ENCODE data around the gene GABBR2. TPM values are rescaled to one million over a fixed set of nuclear protein-coding genes. Genes with fewer than 3 reads are reported as not detected.
"Not testable (repeated sequence)": the region's sequence is repeated elsewhere in the genome, so short reads cannot be mapped to it uniquely, and the experiment has no call there.

The GABBR2 gene
- total RNA-seq, 3 donors from 2014 or later = not detected

DNA sequence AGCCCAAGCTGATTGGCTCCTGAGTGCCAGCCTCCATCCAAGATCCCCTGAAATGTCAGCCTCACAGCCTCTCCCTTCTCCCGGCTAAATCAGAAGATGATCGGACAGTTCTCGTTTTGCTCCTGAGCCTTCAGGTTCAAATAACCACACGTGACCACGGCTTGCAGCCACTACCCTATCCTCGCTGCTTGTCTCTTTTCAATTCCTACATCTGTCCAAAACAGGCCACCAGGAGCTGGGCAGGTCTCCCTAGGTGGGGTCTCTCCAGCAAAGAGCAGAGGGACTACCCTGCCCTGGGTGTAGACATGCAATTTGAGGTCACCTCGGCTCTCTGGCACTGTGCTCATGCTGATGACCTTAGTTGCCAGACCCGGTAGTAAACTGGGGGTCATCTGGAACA is 229.3 kb downstream of the GABBR2 start:
- no peaks in the 10 kb centered on the region for H3K36me3 Mint-ChIP-seq (ENCODE audit: insufficient read depth)
- H3K27me3 Mint-ChIP-seq (ENCODE audit: low read depth) = peaks cover 27% of the 10 kb centered on the region
- no peaks in the 10 kb centered on the region for H3K4me1 Mint-ChIP-seq (ENCODE audit: low read depth)
- no peaks in the 10 kb centered on the region for H3K9me3 Mint-ChIP-seq
- no peak for DNase-seq
- no peak for ATAC-seq
- no peak overlapping the region for H3K4me3 Mint-ChIP-seq

DNA sequence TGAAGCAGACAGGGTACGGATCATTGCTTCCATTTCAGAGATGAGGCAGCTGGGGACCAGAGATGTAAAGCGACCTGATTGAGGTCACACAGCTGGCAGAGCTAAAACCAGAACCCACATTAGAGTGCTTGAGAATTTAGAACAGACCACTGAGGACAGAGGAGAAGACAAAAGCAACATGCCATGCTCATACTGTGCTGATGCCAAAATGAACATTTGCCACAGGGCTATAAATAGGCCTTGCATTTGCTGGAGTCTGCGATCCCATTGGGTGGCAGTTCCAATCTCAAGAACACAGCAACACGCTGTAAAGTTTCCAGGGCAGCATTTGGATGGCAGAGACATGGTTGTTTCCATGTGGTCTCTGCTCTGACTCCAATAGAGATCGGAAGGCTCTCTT is 230.9 kb downstream of the GABBR2 start:
- no peaks in the 10 kb centered on the region for H3K36me3 Mint-ChIP-seq (ENCODE audit: insufficient read depth)
- peaks cover 17% of the 10 kb centered on the region for H3K27me3 Mint-ChIP-seq (ENCODE audit: low read depth)
- no peaks in the 10 kb centered on the region for H3K4me1 Mint-ChIP-seq (ENCODE audit: low read depth)
- no peaks in the 10 kb centered on the region for H3K9me3 Mint-ChIP-seq
- DNase-seq (no peak), ATAC-seq (no peak)
- no peak overlapping the region for H3K4me3 Mint-ChIP-seq

GRCh38 chr9:98472216-98472615 is 236.5 kb downstream of the GABBR2 start:
- DNase-seq (no peak), ATAC-seq (no peak)
- no peak overlapping the region for H3K4me3 Mint-ChIP-seq
- peaks cover 4% of the 10 kb centered on the region for H3K9me3 Mint-ChIP-seq
- no peaks in the 10 kb centered on the region for H3K4me1 Mint-ChIP-seq (ENCODE audit: low read depth)
- no peaks in the 10 kb centered on the region for H3K36me3 Mint-ChIP-seq (ENCODE audit: insufficient read depth)
- H3K27me3 Mint-ChIP-seq (ENCODE audit: low read depth) = peaks cover 10% of the 10 kb centered on the region

DNA sequence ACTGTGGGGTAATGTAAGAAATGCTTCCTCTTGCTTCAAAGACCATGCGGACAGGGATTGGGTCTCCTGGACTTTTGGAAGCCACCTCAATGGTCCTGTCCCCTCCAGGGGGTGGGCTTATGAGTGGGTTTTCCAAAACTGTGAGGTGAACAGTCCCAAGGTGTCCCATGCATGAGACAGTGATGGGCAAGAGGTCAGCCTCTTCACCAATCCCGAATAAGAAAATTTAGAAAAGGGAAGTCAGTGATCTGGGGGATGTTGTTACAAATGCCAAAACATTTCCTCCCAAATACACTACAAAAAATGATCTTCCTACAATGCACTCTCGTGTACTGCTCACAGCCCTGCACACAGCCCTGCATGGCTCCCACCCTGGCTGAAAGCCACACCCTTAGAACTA is 237.6 kb downstream of the GABBR2 start:
- Mint-ChIP-seq H3K27me3 (ENCODE audit: low read depth) (peaks cover 10% of the 10 kb centered on the region), H3K9me3 (peaks cover 4% of the 10 kb centered on the region)

GRCh38 chr9:98468567-98469239 is 240.0 kb downstream of the GABBR2 start:
- H3K4me1 Mint-ChIP-seq (ENCODE audit: low read depth) = no peaks in the 10 kb centered on the region
- no peak overlapping the region for H3K4me3 Mint-ChIP-seq
- peaks cover 14% of the 10 kb centered on the region for H3K27me3 Mint-ChIP-seq (ENCODE audit: low read depth)
- no peaks in the 10 kb centered on the region for H3K36me3 Mint-ChIP-seq (ENCODE audit: insufficient read depth)
- ATAC-seq = no peak
- no peak for DNase-seq
- peaks cover 4% of the 10 kb centered on the region for H3K9me3 Mint-ChIP-seq

More for the DNA sequence above, 237.6 kb downstream of the GABBR2 start:
- Mint-ChIP-seq H3K36me3 (ENCODE audit: insufficient read depth) (no peaks in the 10 kb centered on the region), H3K4me3 (no peak overlapping the region), H3K4me1 (ENCODE audit: low read depth) (no peaks in the 10 kb centered on the region)
- DNase-seq (no peak), ATAC-seq (no peak)

DNA sequence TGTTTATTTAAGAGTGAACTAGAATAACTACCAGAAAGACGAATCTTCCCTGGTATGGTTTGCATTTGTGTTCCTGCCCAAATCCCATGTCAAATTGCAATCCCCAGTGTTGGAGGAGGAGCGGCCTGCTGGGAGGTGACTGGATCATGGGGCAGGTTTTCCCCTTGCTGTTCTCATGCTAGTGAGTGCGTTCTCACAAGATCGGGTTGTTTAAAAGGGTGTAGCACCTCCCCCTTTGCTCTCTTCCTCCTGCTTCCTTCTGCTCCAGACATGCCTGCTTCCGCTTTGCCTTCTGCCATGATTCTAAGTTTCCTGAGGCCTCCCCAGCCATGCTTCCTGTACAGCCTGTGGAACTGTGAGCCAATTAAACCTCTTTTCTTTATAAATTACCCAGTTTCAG is 242.9 kb downstream of the GABBR2 start:
- Mint-ChIP-seq H3K27me3 (ENCODE audit: low read depth) (peaks cover 11% of the 10 kb centered on the region), H3K4me3 (no peak overlapping the region), H3K36me3 (ENCODE audit: insufficient read depth) (peaks cover 3% of the 10 kb centered on the region), H3K4me1 (ENCODE audit: low read depth) (no peaks in the 10 kb centered on the region), H3K9me3 (peaks cover 15% of the 10 kb centered on the region)
- DNase-seq (no peak), ATAC-seq (no peak)

GRCh38 chr9:98464156-98464690 is 244.5 kb downstream of the GABBR2 start:
- not testable (repeated sequence) for DNase-seq; H3K36me3 Mint-ChIP-seq (ENCODE audit: insufficient read depth); H3K4me3 Mint-ChIP-seq; H3K4me1 Mint-ChIP-seq (ENCODE audit: low read depth); ATAC-seq
- H3K27me3 Mint-ChIP-seq (ENCODE audit: low read depth) = peaks cover 11% of the 10 kb centered on the region
- peaks cover 16% of the 10 kb centered on the region for H3K9me3 Mint-ChIP-seq

- no peak for ATAC-seq
Measured at GRCh38 chr9:98462310-98462709, 246.4 kb downstream of the GABBR2 start.

GRCh38 chr9:98460704-98461103 is 248.0 kb downstream of the GABBR2 start:
- ATAC-seq = no peak
- peaks cover 3% of the 10 kb centered on the region for H3K36me3 Mint-ChIP-seq (ENCODE audit: insufficient read depth)
- no peak for DNase-seq
- H3K4me1 Mint-ChIP-seq (ENCODE audit: low read depth) = no peaks in the 10 kb centered on the region
- H3K27me3 Mint-ChIP-seq (ENCODE audit: low read depth) = peaks cover 23% of the 10 kb centered on the region
- no peak overlapping the region for H3K4me3 Mint-ChIP-seq
- H3K9me3 Mint-ChIP-seq = peaks cover 20% of the 10 kb centered on the region

More at GRCh38 chr9:98462310-98462709, 246.4 kb downstream of the GABBR2 start:
- no peak overlapping the region for H3K4me3 Mint-ChIP-seq
- H3K27me3 Mint-ChIP-seq (ENCODE audit: low read depth) = peaks cover 10% of the 10 kb centered on the region
- peaks cover 20% of the 10 kb centered on the region for H3K9me3 Mint-ChIP-seq
- peaks cover 3% of the 10 kb centered on the region for H3K36me3 Mint-ChIP-seq (ENCODE audit: insufficient read depth)
- DNase-seq = no peak
- no peaks in the 10 kb centered on the region for H3K4me1 Mint-ChIP-seq (ENCODE audit: low read depth)

GRCh38 chr9:98457726-98458370 is 250.9 kb downstream of the GABBR2 start:
- Mint-ChIP-seq H3K36me3 (ENCODE audit: insufficient read depth) (peaks cover 3% of the 10 kb centered on the region), H3K4me3 (no peak overlapping the region), H3K27me3 (ENCODE audit: low read depth) (peaks cover 22% of the 10 kb centered on the region), H3K4me1 (ENCODE audit: low read depth) (no peaks in the 10 kb centered on the region), H3K9me3 (peaks cover 20% of the 10 kb centered on the region)
- ATAC-seq (no peak), DNase-seq (no peak)

- H3K27me3 Mint-ChIP-seq (ENCODE audit: low read depth) = peaks cover 28% of the 10 kb centered on the region
- peaks cover 3% of the 10 kb centered on the region for H3K36me3 Mint-ChIP-seq (ENCODE audit: insufficient read depth)
- H3K4me1 Mint-ChIP-seq (ENCODE audit: low read depth) = no peaks in the 10 kb centered on the region
- peaks cover 13% of the 10 kb centered on the region for H3K9me3 Mint-ChIP-seq
- H3K4me3 Mint-ChIP-seq = no peak overlapping the region
- ATAC-seq (no peak), DNase-seq (no peak)
Measured at GRCh38 chr9:98456156-98456613, 252.6 kb downstream of the GABBR2 start.

- H3K4me1 Mint-ChIP-seq (ENCODE audit: low read depth) = no peaks in the 10 kb centered on the region
- DNase-seq (no peak), ATAC-seq (no peak)
- H3K4me3 Mint-ChIP-seq = no peak overlapping the region
- peaks cover 7% of the 10 kb centered on the region for H3K9me3 Mint-ChIP-seq
- H3K27me3 Mint-ChIP-seq (ENCODE audit: low read depth) = peaks cover 28% of the 10 kb centered on the region
- no peaks in the 10 kb centered on the region for H3K36me3 Mint-ChIP-seq (ENCODE audit: insufficient read depth)
Measured at GRCh38 chr9:98455256-98456155, 253.2 kb downstream of the GABBR2 start.

DNA sequence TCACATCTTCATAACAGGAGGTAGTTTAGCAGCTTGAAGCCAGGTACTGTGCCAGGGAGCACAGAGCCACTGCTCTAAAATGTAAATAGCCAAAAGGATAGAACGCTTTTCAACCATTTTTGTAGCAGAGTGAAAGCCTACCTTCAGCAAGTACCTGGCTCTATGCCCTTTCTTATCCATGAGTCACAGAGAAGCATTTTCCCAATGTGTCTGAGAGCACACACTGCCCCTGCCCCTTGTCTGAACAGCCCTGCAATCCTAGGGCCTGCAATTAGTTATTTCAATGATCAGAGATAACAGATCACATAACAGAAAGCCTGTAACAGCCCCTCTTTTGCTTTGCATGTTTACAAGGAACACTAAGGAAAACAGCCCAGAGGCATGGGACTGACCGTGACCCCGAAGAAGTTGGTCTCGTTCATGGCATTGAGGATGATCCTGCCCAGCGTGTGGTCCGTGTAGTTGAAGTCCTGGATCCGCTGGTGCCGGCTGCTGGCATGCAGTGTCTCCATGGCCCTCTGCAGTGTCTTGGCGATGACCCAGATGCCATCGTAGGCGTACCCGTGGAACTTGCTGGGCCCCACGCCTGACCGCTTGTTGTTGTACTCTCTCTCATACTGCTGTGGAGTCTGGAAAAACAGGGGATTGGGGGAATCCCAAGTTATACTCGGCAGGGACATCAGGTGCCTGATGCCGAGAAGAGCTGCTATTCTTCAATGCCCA is 255.0 kb downstream of the GABBR2 start:
- ATAC-seq (no peak), DNase-seq (no peak)
- no peaks in the 10 kb centered on the region for H3K36me3 Mint-ChIP-seq (ENCODE audit: insufficient read depth)
- no peak overlapping the region for H3K4me3 Mint-ChIP-seq
- H3K27me3 Mint-ChIP-seq (ENCODE audit: low read depth) = peaks cover 30% of the 10 kb centered on the region
- peaks cover under 1% of the 10 kb centered on the region for H3K9me3 Mint-ChIP-seq
- no peaks in the 10 kb centered on the region for H3K4me1 Mint-ChIP-seq (ENCODE audit: low read depth)

- Mint-ChIP-seq H3K36me3 (ENCODE audit: insufficient read depth) (no peaks in the 10 kb centered on the region), H3K9me3 (no peaks in the 10 kb centered on the region), H3K27me3 (ENCODE audit: low read depth) (peaks cover 18% of the 10 kb centered on the region), H3K4me1 (ENCODE audit: low read depth) (no peaks in the 10 kb centered on the region), H3K4me3 (no peak overlapping the region)
- ATAC-seq (no peak), DNase-seq (no peak)
Measured at GRCh38 chr9:98451576-98451975, 257.2 kb downstream of the GABBR2 start.

Data from activated T-cell treated with anti-CD3 and anti-CD28 coated beads, Interleukin-2, amount 50 U/mL, for 4 hours (primary cell).